ENCODE results near the gene PER3. TPM values are rescaled to one million over a fixed set of nuclear protein-coding genes. Genes with fewer than 3 reads are reported as not detected.
A peak's percentile ranks its signal among the peaks of the same experiment; 100 is the strongest.

Gene PER3
- total and polyA plus RNA-seq, 2 of the 13 experiments (the other 11 are each of a cell fraction or from before 2014, with no cell fraction given) = 3.0 to 6.0 TPM

- TF ChIP-seq ZNF407 (CRISPR knock-in tag; IDR thresholded peaks at IDR 0.05; ENCODE audit: not compliant biosample characterization) (no peak), IKZF4 (CRISPR knock-in tag; IDR thresholded peaks at IDR 0.05; ENCODE audit: borderline replicate concordance, low read depth, not compliant biosample characterization) (peak; percentile 87), ARID4A (CRISPR knock-in tag; IDR thresholded peaks at IDR 0.05; ENCODE audit: borderline replicate concordance) (peak; percentile 81; the same call in 1 of the 2 replicates), ZSCAN9 (CRISPR knock-in tag; IDR thresholded peaks at IDR 0.05; ENCODE audit: borderline replicate concordance) (no peak), ZFP91 (CRISPR knock-in tag; IDR thresholded peaks at IDR 0.05; ENCODE audit: borderline replicate concordance) (peak; percentile 49), ZNF781 (CRISPR knock-in tag; IDR thresholded peaks at IDR 0.05; ENCODE audit: borderline replicate concordance, not compliant biosample characterization) (peak; percentile 51), MAFG (CRISPR knock-in tag; IDR thresholded peaks at IDR 0.05) (no peak), ZNF205 (CRISPR knock-in tag; IDR thresholded peaks at IDR 0.05) (no peak), JUND (CRISPR knock-in tag; IDR thresholded peaks at IDR 0.05) (no peak; the same call in 1 of the 2 replicates), CBFB (CRISPR knock-in tag; IDR thresholded peaks at IDR 0.05) (0 out of 2 replicates have a peak, but pooled peaks have one; percentile 45), SMAD3 (CRISPR knock-in tag; IDR thresholded peaks at IDR 0.05) (no peak), SALL1 (CRISPR knock-in tag; IDR thresholded peaks at IDR 0.05) (peak; percentile 48; the same call in 1 of the 2 replicates), ZNF570 (CRISPR knock-in tag; IDR thresholded peaks at IDR 0.05; ENCODE audit: borderline replicate concordance) (no peak)
Measured at GRCh38 chr1:7770997-7771822, 12.9 kb upstream of the PER3 start, which contains the start of gene VAMP3 (continued).
